HepG2 (cell line): ENCODE data around the gene SMURF1. TPM values are rescaled to one million over a fixed set of nuclear protein-coding genes. Genes with fewer than 3 reads are reported as not detected.

Experiments
- CBX2 ChIP-seq, 2 experiments: fragments of 200-600 bp in 1 of 2; sonication (generic); formaldehyde crosslinking in 1 of 2; IDR thresholded peaks; 2 replicates each; pipeline versions ENCODE4 v1.7.0 to v1.8.1; 2018 to 2022; ENCODE audit warnings: low read depth in 2 of 2, low read length in 1 of 2, mild to moderate bottlenecking in 1 of 2, missing genetic modification reagents in 1 of 2
- CEBPB ChIP-seq: IDR thresholded peaks from 2 replicates; pipeline ENCODE4 v1.6.1; 2011; ENCODE audit warnings: low read depth, low read length, improper control_type of control experiment, borderline replicate concordance
- CHD2 ChIP-seq: IDR thresholded peaks from 2 replicates; pipeline ENCODE4 v1.6.1; 2011; ENCODE audit warnings: low read depth, low read length, improper control_type of control experiment
- CHD4 ChIP-seq: fragments of 200-600 bp; sonication (generic); IDR thresholded peaks from 2 replicates; pipeline ENCODE4 v1.7.0; 2017; ENCODE audit warnings: mild to moderate bottlenecking, low read length, borderline replicate concordance
- ELF4 ChIP-seq: sonication (generic); formaldehyde crosslinking; IDR thresholded peaks from 2 replicates; pipeline ENCODE4 v1.5.0; 2020; ENCODE audit warnings: missing genetic modification reagents, mild to moderate bottlenecking, moderate library complexity, borderline replicate concordance
- GATAD2A ChIP-seq: IDR thresholded peaks from 2 replicates; pipeline ENCODE4 v1.6.1; 2016
- HNRNPH1 ChIP-seq: fragments of 200-400 bp; formaldehyde crosslinking; optimal IDR thresholded peaks from 2 replicates; pipeline ENCODE3; 2017; ENCODE audit warnings: mild to moderate bottlenecking, low read depth, low read length
- KLF9 ChIP-seq: IDR thresholded peaks from 2 replicates; pipeline ENCODE4 v1.6.1; 2016; ENCODE audit warnings: low read depth
- NFIB ChIP-seq: sonication (generic); formaldehyde crosslinking; IDR thresholded peaks from 2 replicates; pipeline ENCODE4 v1.9.0; 2021; ENCODE audit warnings: missing genetic modification reagents, mild to moderate bottlenecking, borderline replicate concordance
- NR3C1 ChIP-seq: sonication (generic); formaldehyde crosslinking; IDR thresholded peaks from 2 replicates; pipeline ENCODE4 v1.4.0; 2020; ENCODE audit warnings: missing genetic modification reagents
- SAFB2 ChIP-seq: sonication (generic); formaldehyde crosslinking; IDR thresholded peaks from 2 replicates; pipeline ENCODE4 v1.5.1; 2020; ENCODE audit warnings: missing genetic modification reagents, low read depth, mild to moderate bottlenecking, borderline replicate concordance
- SMAD3 ChIP-seq: sonication (generic); formaldehyde crosslinking; IDR thresholded peaks from 2 replicates; pipeline ENCODE4 v1.4.0; 2020; ENCODE audit warnings: missing genetic modification reagents
- XBP1 ChIP-seq: sonication (generic); formaldehyde crosslinking; IDR thresholded peaks from 2 replicates; pipeline ENCODE4 v1.5.0; 2020; ENCODE audit warnings: missing genetic modification reagents
- YY1 ChIP-seq: IDR thresholded peaks from 2 replicates; pipeline ENCODE4 v1.6.1; 2011; ENCODE audit warnings: low read length, low read depth, moderate library complexity, mild to moderate bottlenecking; ENCODE audit not compliant: insufficient read depth, insufficient replicate concordance
- ZBTB1 ChIP-seq: sonication (generic); formaldehyde crosslinking; IDR thresholded peaks from 2 replicates; pipeline ENCODE4 v1.4.0; 2020; ENCODE audit warnings: missing genetic modification reagents, borderline replicate concordance
- ZMAT5 ChIP-seq: sonication (generic); formaldehyde crosslinking; IDR thresholded peaks from 2 replicates; pipeline ENCODE4 v1.5.0; 2020; ENCODE audit warnings: mild to moderate bottlenecking, low read depth, missing genetic modification reagents, borderline replicate concordance
- ZNF512 ChIP-seq: sonication (generic); formaldehyde crosslinking; IDR thresholded peaks from 2 replicates; pipeline ENCODE4 v1.4.0; 2020; ENCODE audit warnings: mild to moderate bottlenecking, missing genetic modification reagents
- ZNF530 ChIP-seq: sonication (generic); formaldehyde crosslinking; IDR thresholded peaks from 2 replicates; pipeline ENCODE4 v1.5.0; 2020; ENCODE audit warnings: low read depth, mild to moderate bottlenecking, missing genetic modification reagents
- ZNF564 ChIP-seq: sonication (generic); formaldehyde crosslinking; IDR thresholded peaks from 2 replicates; pipeline ENCODE4 v1.8.1; 2023; ENCODE audit warnings: mild to moderate bottlenecking, missing genetic modification reagents
- ZNF605 ChIP-seq: sonication (generic); formaldehyde crosslinking; IDR thresholded peaks from 2 replicates; pipeline ENCODE4 v1.8.0; 2022; ENCODE audit warnings: mild to moderate bottlenecking, missing genetic modification reagents
- ZNF713 ChIP-seq: sonication (generic); formaldehyde crosslinking; IDR thresholded peaks from 2 replicates; pipeline ENCODE4 v1.4.0; 2020; ENCODE audit warnings: mild to moderate bottlenecking, missing genetic modification reagents
- polyA plus RNA-seq, 8 experiments: library from polyadenylated mRNA; depleted of rRNA in 3 of 8; stranded (reverse) in 7 of 8; unstranded in 1 of 8; fragments of >200 nt; fragmentation: Illumina TruSeq in 4 of 8; extraction: Trizol in 4 of 8; gene quantifications; 2 replicates each; pipeline versions ENCODE4 v1.2.1 to v1.2.3, GENCODE V29; 2011 to 2016; ENCODE audit warnings: low read depth in 4 of 8, missing spikeins in 1 of 8, mixed read lengths in 1 of 8; ENCODE audit not compliant: insufficient read depth in 1 of 8
- total RNA-seq, 5 experiments: library from RNA; depleted of rRNA; stranded (reverse); fragments of >200 nt; fragmentation: Illumina TruSeq; extraction: Trizol; gene quantifications; 2 replicates each; pipeline ENCODE4 v1.2.3, GENCODE V29; 2016; ENCODE audit warnings: low read depth in 1 of 5
- TF ChIP-seq, protein P1 (sequence below): IDR thresholded peaks from 2 replicates; pipeline ENCODE4 v1.6.1; 2012; ENCODE audit warnings: inconsistent platforms
- TF ChIP-seq, protein P2 (sequence below): IDR thresholded peaks from 2 replicates; pipeline ENCODE4 v1.4.0; 2020; ENCODE audit warnings: mild to moderate bottlenecking, missing genetic modification reagents

The SMURF1 gene
- total and polyA plus RNA-seq, 2 of the 13 experiments (the other 11 are each of a cell fraction or from before 2014, with no cell fraction given): 8.3 to 11.1 TPM

GRCh38 chr7:99098824-99099498 lies 44.9 kb downstream of the SMURF1 start (continued):
- TF ChIP-seq CHD4 (peak; percentile 65; the same call in 1 of the 2 replicates), GATAD2A (peak; percentile 82), SMAD3 (CRISPR knock-in tag) (peak; percentile 32; the same call in 1 of the 2 replicates), NR3C1 (CRISPR knock-in tag) (no peak), CEBPB (peak; percentile 32; the same call in 1 of the 2 replicates), HNRNPH1 (no peak), NFIB (no peak), ZNF512 (no peak), XBP1 (CRISPR knock-in tag) (no peak), ZBTB1 (CRISPR knock-in tag) (no peak), ELF4 (CRISPR knock-in tag) (peak; percentile 73; the same call in 1 of the 2 replicates), SAFB2 (CRISPR knock-in tag) (no peak; the same call in 1 of the 2 replicates), ZNF530 (no peak), YY1 (no peak), KLF9 (CRISPR knock-in tag) (no peak), ZMAT5 (CRISPR knock-in tag) (no peak), ZNF564 (CRISPR knock-in tag) (no peak), CBX2 (IDR thresholded peaks at IDR 0.05; ENCODE audit: low read depth, low read length) (no peak), CBX2 (CRISPR knock-in tag; IDR thresholded peaks at IDR 0.05; ENCODE audit: low read depth) (no peak), CHD2 (no peak), ZNF713 (no peak), ZNF605 (CRISPR knock-in tag) (no peak; the same call in 1 of the 2 replicates)
- TF ChIP-seq, protein P1, sequence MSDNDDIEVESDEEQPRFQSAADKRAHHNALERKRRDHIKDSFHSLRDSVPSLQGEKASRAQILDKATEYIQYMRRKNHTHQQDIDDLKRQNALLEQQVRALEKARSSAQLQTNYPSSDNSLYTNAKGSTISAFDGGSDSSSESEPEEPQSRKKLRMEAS: no peak; the same call in 1 of the 2 replicates
- TF ChIP-seq, protein P2, sequence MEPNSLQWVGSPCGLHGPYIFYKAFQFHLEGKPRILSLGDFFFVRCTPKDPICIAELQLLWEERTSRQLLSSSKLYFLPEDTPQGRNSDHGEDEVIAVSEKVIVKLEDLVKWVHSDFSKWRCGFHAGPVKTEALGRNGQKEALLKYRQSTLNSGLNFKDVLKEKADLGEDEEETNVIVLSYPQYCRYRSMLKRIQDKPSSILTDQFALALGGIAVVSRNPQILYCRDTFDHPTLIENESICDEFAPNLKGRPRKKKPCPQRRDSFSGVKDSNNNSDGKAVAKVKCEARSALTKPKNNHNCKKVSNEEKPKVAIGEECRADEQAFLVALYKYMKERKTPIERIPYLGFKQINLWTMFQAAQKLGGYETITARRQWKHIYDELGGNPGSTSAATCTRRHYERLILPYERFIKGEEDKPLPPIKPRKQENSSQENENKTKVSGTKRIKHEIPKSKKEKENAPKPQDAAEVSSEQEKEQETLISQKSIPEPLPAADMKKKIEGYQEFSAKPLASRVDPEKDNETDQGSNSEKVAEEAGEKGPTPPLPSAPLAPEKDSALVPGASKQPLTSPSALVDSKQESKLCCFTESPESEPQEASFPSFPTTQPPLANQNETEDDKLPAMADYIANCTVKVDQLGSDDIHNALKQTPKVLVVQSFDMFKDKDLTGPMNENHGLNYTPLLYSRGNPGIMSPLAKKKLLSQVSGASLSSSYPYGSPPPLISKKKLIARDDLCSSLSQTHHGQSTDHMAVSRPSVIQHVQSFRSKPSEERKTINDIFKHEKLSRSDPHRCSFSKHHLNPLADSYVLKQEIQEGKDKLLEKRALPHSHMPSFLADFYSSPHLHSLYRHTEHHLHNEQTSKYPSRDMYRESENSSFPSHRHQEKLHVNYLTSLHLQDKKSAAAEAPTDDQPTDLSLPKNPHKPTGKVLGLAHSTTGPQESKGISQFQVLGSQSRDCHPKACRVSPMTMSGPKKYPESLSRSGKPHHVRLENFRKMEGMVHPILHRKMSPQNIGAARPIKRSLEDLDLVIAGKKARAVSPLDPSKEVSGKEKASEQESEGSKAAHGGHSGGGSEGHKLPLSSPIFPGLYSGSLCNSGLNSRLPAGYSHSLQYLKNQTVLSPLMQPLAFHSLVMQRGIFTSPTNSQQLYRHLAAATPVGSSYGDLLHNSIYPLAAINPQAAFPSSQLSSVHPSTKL (CRISPR knock-in tag): peak; percentile 83
